Activated T-cell treated with anti-CD3 and anti-CD28 coated beads, Interleukin-2, amount 50 U/mL, for 24 hours (primary cell): Measurements from ENCODE around the gene HEATR1.
A peak's percentile ranks its signal among the peaks of the same experiment; 100 is the strongest.
"Not testable (repeated sequence)": the region's sequence is repeated elsewhere in the genome, so short reads cannot be mapped to it uniquely, and the experiment has no call there.

ENCODE experiments used
- DNase-seq: peaks from one replicate; pipeline ENCODE4 v3.0.0-alpha.2; 2020
- H3K27ac Mint-ChIP-seq: 2 replicates; pipeline ENCODE4 v1.8.0; 2020; ENCODE audit warnings: mild to moderate bottlenecking, mixed read lengths
- H3K27me3 Mint-ChIP-seq: 2 replicates; pipeline ENCODE4 v1.8.0; 2020; ENCODE audit warnings: mixed read lengths
- H3K36me3 Mint-ChIP-seq: 2 replicates; pipeline ENCODE4 v1.8.0; 2020; ENCODE audit warnings: low read depth, mixed read lengths
- H3K4me1 Mint-ChIP-seq: 2 replicates; pipeline ENCODE4 v1.8.0; 2020; ENCODE audit warnings: low read depth, mixed read lengths
- H3K4me3 Mint-ChIP-seq: 2 replicates; pipeline ENCODE4 v1.8.0; 2020; ENCODE audit warnings: mild to moderate bottlenecking, moderate library complexity, mixed read lengths
- H3K9me3 Mint-ChIP-seq: 2 replicates; pipeline ENCODE4 v1.8.0; 2020; ENCODE audit warnings: mixed read lengths

HEATR1 gene

DNA sequence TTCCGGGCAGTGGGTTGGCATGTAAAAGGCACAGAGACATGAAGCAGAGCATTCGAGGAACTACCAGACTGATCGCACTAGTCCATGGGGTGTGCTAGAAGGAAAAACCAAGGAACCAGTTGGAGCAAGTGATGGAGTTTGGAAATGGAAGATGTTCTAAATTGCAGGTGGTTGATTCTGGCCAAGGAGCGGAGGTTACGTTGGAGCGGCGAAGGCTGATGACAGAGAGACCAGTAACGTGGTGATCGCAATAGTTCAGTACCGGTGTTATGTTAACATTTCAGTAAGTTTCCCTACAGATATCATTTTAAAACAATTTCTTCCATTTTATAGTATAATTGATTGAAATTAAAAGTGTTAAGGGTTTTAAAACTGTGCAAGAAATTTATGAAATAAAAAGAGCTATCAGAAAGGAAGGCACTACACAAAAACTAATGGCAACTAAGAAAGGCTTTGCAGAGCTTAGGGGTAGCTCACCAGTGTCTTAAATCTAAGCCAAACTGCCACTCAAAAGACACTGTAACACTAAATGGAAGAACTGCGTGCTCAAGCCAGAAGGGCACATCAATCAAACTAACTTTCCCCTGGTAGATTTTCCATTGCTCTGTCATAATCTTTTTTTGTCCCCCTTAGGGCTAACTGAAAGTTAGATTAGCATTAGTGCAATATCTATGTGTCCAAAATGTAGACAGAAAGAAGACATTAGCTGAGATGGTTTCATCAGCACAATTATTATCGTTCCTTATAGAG is 11.3 kb upstream of the HEATR1 start:
- Mint-ChIP-seq H3K36me3 (no peaks in the 10 kb centered on the region), H3K27me3 (peaks cover 49% of the 10 kb centered on the region), H3K9me3 (no peaks in the 10 kb centered on the region), H3K27ac (no peak overlapping the region), H3K4me3 (no peak overlapping the region), H3K4me1 (no peaks in the 10 kb centered on the region)
- DNase-seq, result no peak

DNA sequence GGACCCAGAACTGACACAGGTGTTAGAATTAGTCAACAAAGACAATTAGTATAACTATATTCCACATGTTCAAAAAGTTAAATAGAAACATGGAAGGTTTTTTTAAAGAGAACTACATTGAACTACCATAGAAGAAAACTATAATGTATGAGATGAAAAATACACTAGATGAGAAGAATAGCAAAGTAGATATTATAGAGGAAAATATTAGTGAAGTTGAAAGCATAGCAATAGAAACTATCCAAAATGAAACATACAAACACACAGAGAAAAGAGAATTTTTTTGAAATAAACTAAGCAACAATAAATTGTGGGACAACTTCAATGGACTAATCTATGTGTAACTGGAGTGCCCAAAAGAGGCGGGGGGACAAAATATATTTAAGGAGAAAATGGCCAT is 8.0 kb upstream of the HEATR1 start:
- H3K4me1 Mint-ChIP-seq, result no peaks in the 10 kb centered on the region
- no peaks in the 10 kb centered on the region for H3K9me3 Mint-ChIP-seq
- no peak overlapping the region for H3K27ac Mint-ChIP-seq
- no peak overlapping the region for H3K4me3 Mint-ChIP-seq
- H3K36me3 Mint-ChIP-seq, result no peaks in the 10 kb centered on the region
- H3K27me3 Mint-ChIP-seq, result peaks cover 58% of the 10 kb centered on the region
- DNase-seq, result no peak

DNA sequence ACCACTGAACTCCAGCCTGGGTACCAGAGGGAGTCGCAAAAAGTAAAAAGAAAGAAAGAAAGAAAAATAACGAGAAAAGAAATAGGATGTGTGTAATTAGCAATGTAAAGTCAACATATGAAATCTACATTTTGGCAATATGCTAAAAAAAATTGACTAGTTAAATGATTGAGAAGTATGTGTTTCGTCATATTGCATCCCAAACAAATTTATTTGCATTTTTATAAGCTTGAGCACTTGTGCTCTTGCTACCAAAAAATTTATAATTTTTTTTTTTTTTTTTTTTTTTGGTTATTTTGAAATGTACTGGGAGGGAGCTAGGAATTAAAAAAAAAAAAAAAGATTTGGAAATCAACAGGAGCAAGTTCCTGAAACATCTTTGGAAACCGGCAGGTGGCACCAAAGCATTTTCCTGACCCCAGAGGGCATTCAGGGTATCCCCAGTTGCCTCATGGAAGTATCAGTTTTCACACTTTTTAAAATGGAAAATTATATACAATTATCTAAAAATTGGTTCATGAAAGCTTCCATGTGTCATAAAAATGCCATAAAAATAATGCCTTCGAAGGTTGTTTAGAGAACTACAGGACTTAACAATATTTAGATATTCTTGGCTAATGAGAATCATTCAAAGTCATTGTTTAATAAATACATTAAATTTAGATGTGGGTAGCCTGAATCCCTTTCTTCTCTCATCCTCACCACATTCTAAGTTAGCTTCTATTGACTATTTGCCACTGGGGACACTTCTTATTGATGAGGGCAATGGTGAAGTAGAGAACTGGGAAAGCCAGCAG is 4.8 kb upstream of the HEATR1 start:
- H3K27me3 Mint-ChIP-seq, result peaks cover 44% of the 10 kb centered on the region
- no peak overlapping the region for H3K27ac Mint-ChIP-seq
- H3K4me1 Mint-ChIP-seq, result peaks cover 9% of the 10 kb centered on the region
- DNase-seq, result no peak
- no peaks in the 10 kb centered on the region for H3K9me3 Mint-ChIP-seq
- no peak overlapping the region for H3K4me3 Mint-ChIP-seq
- peaks cover 5% of the 10 kb centered on the region for H3K36me3 Mint-ChIP-seq

DNA sequence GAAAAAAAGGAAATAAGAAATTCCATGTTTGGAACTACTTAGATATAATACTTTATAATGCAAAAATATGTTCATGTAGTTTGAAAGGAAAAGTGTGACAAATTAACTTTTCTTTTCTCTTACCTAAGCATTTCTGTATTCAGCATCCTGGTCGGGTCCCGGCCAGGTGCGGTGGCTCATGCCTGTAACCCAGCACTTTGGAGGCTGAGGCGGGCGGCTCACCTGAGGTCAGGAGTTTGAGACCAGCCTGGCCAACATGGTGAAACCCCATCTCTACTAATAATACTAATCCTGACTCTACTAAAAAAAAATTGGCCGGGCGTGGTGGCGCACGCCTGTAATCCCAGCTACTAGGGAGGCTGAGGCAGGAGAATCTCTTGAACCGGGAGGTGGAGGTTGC is 3.3 kb upstream of the HEATR1 start:
- not testable (repeated sequence) for H3K4me3 Mint-ChIP-seq
- Mint-ChIP-seq H3K4me1 (peaks cover 20% of the 10 kb centered on the region), H3K36me3 (peaks cover 20% of the 10 kb centered on the region)

DNA sequence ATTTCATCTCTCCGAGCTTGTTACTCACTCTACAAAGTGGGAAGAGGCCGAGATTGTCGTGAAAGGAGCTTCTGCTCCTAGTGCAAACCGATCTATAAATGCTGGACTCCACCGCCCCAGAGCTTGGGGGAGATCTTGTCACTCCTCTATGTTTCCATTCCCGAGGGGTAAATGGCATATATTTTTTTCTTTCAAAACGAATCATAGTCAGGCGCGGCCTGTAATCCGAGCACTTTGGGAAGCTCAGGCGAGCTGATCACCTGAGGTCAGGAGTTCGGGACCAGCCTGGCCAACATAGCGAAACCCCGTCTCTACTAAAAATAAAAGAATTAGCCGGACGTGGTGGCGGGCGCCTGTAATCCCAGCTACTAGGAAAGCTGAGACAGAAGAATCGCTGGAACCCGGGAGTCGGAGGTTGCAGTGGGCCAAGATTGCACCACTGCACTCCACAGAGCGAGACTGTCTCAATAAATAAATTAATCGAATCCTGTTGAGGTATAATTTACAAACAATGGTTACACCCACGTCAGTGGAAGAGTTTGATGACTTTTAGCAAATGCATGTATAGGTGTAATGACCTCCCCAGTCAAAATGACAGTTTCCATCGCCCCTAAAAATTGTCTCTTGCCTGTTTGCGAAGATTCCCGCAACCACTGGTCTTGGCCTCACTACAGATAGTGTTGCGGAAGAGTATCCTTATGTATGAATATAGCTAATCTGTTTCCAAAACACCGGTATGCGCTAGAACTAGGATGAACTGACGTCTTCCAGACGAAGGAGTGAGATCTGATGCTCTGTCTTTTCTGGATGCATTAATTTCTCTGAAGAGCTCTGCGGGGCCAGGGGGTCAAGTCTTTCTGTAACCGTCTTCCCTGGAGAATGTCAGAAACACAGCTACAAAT is 840 bp upstream of the HEATR1 start:
- Mint-ChIP-seq H3K36me3 (peaks cover 44% of the 10 kb centered on the region), H3K9me3 (no peaks in the 10 kb centered on the region), H3K4me3 (peak overlapping the region; percentile 98), H3K27me3 (peaks cover 20% of the 10 kb centered on the region), H3K4me1 (peaks cover 30% of the 10 kb centered on the region), H3K27ac (peak overlapping the region; percentile 97)
- no peak for DNase-seq

More for the DNA sequence above, 3.3 kb upstream of the HEATR1 start:
- not testable (repeated sequence) for H3K9me3 Mint-ChIP-seq, DNase-seq, H3K27ac Mint-ChIP-seq
- H3K27me3 Mint-ChIP-seq, result peaks cover 44% of the 10 kb centered on the region

DNA sequence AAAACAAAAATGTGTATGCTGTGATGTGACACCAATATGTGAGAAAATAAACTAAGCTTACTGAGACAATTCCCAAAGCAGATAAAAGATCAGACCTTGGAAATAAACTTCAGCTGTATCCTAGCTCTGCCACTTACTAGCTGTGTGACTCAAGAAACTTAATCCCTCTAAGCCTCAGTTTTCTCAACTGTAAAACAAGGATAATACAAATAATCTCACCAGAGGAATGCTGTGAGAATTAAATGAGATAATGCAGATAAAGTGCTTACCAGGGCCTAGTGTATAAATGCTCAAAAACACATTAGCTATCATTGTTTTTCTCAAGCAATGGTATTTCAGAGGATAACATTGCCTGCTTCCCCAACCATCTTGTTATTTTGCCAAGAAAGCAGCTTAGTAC is 2.1 kb downstream of the HEATR1 start:
- Mint-ChIP-seq H3K36me3 (peaks cover 71% of the 10 kb centered on the region), H3K27me3 (no peaks in the 10 kb centered on the region), H3K4me3 (peak overlapping the region; percentile 98), H3K4me1 (peaks cover 37% of the 10 kb centered on the region), H3K27ac (peak overlapping the region; percentile 57), H3K9me3 (no peaks in the 10 kb centered on the region)
- no peak for DNase-seq

DNA sequence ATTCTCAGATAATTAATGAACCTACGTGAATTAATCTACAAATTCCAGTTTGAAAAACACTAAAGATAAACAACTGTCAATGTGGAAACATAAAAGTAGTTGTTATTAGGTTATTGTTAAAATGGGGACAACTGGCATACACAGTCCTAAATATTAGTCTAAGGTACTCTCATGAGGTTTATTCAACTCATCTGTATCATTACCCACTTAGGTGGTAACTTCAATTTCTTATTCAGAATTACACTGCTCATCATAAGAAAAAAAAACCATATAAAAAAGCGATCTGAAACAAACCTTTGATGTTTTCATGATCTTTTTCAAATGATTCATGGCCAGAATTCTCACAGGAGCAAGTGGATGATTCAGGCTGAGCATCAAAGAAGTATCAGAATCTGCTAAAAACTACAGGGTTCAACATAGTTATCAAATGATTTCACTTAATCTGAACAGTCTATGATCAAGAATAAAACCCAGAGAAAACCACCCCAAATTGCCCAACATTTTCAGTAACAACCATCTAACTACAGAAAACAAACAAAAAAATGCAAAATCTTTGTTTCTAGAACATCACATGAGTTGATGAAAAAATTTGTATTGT is 13.7 kb downstream of the HEATR1 start:
- H3K36me3 Mint-ChIP-seq, result peaks cover 94% of the 10 kb centered on the region

DNA sequence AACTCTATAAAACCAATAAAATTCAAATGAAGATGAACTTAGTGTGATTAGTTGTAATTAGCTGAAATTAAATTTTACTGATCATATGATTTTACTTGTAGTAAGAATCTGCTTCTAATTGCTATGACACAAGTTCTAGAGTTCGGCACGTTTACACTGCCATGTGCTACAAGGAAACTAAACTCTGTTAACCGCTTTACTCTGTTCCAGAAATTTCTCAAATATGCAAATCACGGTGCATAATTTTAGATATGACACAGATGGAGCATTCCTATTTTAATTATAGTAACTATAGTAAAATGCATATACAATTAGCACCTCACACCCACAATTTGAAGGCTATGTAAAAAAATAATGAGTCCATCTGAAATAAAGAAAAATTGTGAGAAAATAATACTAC is 14.8 kb downstream of the HEATR1 start:
- Mint-ChIP-seq H3K9me3 (no peaks in the 10 kb centered on the region), H3K27me3 (no peaks in the 10 kb centered on the region), H3K27ac (no peak overlapping the region), H3K4me3 (no peak overlapping the region), H3K4me1 (peaks cover 42% of the 10 kb centered on the region), H3K36me3 (peaks cover 97% of the 10 kb centered on the region)
- no peak for DNase-seq

More for the DNA sequence above, 13.7 kb downstream of the HEATR1 start:
- peaks cover 40% of the 10 kb centered on the region for H3K4me1 Mint-ChIP-seq
- H3K4me3 Mint-ChIP-seq, result no peak overlapping the region
- no peak for DNase-seq
- H3K27ac Mint-ChIP-seq, result peak overlapping the region; percentile 64
- no peaks in the 10 kb centered on the region for H3K9me3 Mint-ChIP-seq
- H3K27me3 Mint-ChIP-seq, result no peaks in the 10 kb centered on the region

DNA sequence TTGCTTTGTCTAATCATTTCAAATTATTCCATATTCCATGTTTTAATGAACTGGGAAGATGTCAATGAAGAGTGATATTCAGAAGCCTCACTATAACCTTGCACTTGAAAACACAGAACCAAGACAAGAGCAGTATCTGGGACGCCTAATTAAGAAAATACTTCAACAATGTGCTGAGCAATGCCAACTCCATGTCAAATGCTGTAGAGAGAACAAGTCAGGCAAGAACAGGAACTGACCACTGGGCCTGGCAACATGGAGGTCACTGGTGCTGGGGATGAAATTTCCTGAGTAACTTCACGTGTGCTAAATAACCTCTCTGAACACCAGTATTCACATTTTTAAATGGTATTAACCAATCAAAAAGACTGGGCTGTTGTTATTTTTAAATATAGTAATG is 22.8 kb downstream of the HEATR1 start:
- no peak overlapping the region for H3K4me3 Mint-ChIP-seq
- H3K9me3 Mint-ChIP-seq, result no peaks in the 10 kb centered on the region
- no peak overlapping the region for H3K27ac Mint-ChIP-seq
- H3K27me3 Mint-ChIP-seq, result no peaks in the 10 kb centered on the region
- peaks cover 3% of the 10 kb centered on the region for H3K4me1 Mint-ChIP-seq
- no peak for DNase-seq
- peaks cover 95% of the 10 kb centered on the region for H3K36me3 Mint-ChIP-seq

DNA sequence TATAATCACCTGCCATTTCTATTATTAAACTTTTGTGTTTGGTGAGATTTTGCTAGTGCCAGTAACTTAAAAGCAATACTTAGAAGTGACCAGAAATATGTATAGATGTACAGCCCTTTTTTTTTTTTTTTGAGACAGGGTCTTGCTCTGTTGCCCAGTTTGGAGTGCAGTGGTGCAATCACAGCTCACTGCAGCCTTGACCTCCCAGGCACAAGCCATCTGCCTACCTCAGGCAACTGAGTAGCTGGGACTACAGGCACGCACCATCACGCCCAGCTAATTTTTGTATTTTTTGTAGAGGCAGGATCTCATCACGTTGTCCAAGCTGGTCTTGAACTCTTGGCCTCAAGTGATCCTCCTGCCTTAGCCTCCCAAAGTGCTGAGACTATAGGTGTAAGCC is 23.9 kb downstream of the HEATR1 start:
- DNase-seq, H3K27ac Mint-ChIP-seq, H3K9me3 Mint-ChIP-seq, H3K4me3 Mint-ChIP-seq, H3K4me1 Mint-ChIP-seq, H3K27me3 Mint-ChIP-seq: not testable (repeated sequence)
- H3K36me3 Mint-ChIP-seq, result peaks cover 96% of the 10 kb centered on the region

DNA sequence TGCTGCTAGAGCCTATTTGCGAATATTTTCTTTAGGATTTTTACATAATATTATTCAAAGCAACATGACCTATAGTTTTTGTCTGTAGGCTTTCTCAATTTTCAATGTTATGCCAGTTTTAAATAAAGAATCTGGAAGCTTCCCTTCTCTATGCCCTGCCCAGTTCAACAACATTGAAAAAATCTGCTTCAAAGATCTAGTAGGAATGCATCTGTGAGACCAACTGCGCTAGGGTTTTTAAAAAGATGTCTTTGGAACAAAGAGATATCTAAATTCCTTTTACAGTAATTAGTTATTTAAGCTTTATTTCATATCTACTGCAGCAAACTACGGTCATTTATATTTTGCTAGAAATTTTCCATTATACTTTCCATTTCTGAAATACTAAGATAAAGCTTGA is 25.7 kb downstream of the HEATR1 start:
- no peak overlapping the region for H3K4me3 Mint-ChIP-seq
- peaks cover 1% of the 10 kb centered on the region for H3K4me1 Mint-ChIP-seq
- no peak overlapping the region for H3K27ac Mint-ChIP-seq
- H3K27me3 Mint-ChIP-seq, result no peaks in the 10 kb centered on the region
- H3K36me3 Mint-ChIP-seq, result peaks cover 94% of the 10 kb centered on the region
- DNase-seq, result no peak
- H3K9me3 Mint-ChIP-seq, result no peaks in the 10 kb centered on the region

DNA sequence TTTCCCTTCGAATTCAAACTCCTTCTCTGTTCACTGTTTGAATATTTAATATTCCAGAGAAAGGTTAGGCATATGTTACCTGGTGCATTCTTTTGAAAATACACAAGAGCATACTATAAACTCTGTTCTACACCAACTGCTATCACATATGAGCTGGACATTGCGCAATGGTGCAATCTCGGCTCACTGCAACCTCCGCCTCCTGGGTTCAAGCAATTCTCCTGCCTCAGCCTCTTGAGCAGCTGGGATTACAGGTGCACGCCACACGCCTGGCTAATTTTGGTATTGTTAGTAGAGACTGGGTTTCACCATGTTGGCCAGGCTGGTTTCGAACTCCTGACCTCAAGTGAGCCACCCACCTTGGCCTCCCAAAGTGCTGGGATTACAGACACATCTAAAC is 27.3 kb downstream of the HEATR1 start:
- H3K9me3 Mint-ChIP-seq, DNase-seq, H3K27me3 Mint-ChIP-seq, H3K4me1 Mint-ChIP-seq, H3K4me3 Mint-ChIP-seq, H3K27ac Mint-ChIP-seq: not testable (repeated sequence)
- H3K36me3 Mint-ChIP-seq, result peaks cover 94% of the 10 kb centered on the region

DNA sequence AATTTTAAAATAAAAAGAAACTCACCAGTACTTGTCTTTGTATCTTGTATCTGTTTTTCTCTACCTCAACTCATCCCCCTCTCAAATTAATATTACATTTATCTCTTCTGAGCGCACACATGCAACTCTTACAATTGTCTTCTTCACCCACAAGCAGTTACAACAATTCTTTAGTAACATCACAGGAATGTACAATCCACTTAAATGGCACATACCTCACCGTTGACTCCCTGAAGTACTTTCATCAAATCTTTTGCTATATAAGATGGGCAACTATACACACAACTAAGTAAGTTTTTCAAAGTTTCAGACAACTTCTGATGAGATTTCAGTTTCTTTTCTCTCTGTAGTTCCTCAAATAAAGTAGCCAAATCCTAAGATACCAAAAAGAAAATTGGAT is 28.3 kb downstream of the HEATR1 start:
- H3K4me3 Mint-ChIP-seq, result no peak overlapping the region
- peaks cover 1% of the 10 kb centered on the region for H3K4me1 Mint-ChIP-seq
- H3K36me3 Mint-ChIP-seq, result peaks cover 94% of the 10 kb centered on the region
- H3K27ac Mint-ChIP-seq, result peak overlapping the region; percentile 24
- H3K9me3 Mint-ChIP-seq, result no peaks in the 10 kb centered on the region
- no peaks in the 10 kb centered on the region for H3K27me3 Mint-ChIP-seq
- no peak for DNase-seq

DNA sequence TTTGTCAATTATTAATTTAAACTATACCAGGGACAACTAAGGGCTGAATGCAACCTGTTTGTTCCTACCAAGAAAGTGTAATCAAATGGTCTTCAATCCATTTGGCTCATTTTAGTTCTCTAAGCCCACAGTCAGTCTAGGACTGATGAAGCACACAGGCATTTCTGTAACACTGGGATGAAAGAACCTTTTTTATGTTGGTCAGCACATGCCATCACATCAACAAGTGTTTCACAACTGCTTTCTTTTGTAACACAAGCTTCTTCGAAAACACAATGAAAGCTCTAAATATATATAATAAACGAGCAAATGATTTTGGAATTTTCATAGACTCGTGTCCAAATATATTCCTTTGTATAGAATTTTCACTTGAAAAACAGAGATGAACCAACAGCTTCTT is 28.8 kb downstream of the HEATR1 start:
- no peaks in the 10 kb centered on the region for H3K9me3 Mint-ChIP-seq
- DNase-seq, result no peak
- peaks cover 96% of the 10 kb centered on the region for H3K36me3 Mint-ChIP-seq
- H3K4me1 Mint-ChIP-seq, result peaks cover 1% of the 10 kb centered on the region
- H3K27ac Mint-ChIP-seq, result no peak overlapping the region
- no peak overlapping the region for H3K4me3 Mint-ChIP-seq
- H3K27me3 Mint-ChIP-seq, result no peaks in the 10 kb centered on the region
